ENCODE measurements around the gene AJAP1.

AJAP1 gene

GRCh38 chr1:4770713-4771112 is 116.3 kb downstream of the AJAP1 start:
- no peak for DNase-seq (ENCODE audit: low read depth, low spot score)

GRCh38 chr1:4771267-4771666 is 116.9 kb downstream of the AJAP1 start:
- DNase-seq (ENCODE audit: low read depth, low spot score), result no peak

- no peak for DNase-seq (ENCODE audit: low read depth, low spot score)
Measured at GRCh38 chr1:4771721-4772120, 117.3 kb downstream of the AJAP1 start.

DNA sequence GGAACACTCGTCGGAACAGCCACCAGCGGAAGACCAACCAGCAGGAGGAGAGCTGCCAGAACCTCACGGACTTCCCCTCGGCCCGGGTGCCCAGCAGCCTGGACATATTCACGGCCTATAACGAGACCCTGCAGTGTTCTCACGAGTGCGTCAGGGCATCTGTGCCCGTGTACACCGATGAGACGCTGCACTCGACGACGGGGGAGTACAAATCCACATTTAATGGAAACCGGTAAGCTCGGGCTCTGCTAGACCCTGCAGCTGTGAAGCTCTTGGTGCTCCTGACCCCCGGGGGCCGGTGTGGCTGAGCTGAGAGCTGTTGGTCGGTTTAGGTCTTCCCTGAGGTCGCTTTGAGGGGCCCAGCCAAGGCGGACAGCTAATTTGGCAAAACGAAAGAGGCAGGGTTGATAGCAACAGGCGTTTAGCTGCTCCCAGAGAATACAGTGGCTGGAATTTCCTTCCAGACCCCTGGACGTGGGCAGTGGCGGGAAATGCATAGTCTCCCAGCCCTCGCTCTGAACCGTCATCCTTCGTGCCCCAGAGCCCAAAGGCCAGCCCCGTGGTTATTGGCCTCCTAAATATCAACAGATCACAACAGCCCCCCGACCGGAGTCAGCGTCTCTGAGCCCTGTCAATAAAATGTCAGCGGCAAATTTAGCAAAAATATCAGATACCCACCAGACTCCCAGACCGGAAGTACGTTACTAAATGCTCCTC is 118.0 kb downstream of the AJAP1 start:
- no peak for DNase-seq (ENCODE audit: low read depth, low spot score)

- no peak for DNase-seq (ENCODE audit: low read depth, low spot score)
Measured at GRCh38 chr1:4773226-4773625, 118.8 kb downstream of the AJAP1 start.

DNA sequence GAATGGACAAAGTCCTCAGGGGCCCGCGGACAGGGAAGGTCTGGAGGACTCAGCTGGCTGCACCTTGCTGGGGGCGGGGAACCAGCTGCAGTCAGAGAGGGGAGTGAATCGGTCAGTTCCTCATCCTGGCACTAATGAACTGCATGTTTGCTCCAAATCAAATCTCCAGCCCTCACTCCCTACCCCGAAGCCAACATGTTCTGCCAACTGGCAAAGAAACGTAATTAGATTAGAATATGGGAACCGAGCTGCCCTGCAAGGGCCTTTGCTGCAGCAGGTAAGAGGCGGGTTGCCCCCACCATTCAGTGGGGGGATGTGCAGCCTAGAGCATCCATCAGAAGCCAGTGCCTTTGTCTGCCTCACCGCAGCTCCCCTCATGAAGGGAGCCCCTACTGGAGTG is 121.1 kb downstream of the AJAP1 start:
- no peak for DNase-seq (ENCODE audit: low read depth, low spot score)

GRCh38 chr1:4778056-4778455 is 123.6 kb downstream of the AJAP1 start:
- DNase-seq (ENCODE audit: low read depth, low spot score), result peak; percentile 9

GRCh38 chr1:4781646-4782045 is 127.2 kb downstream of the AJAP1 start:
- no peak for DNase-seq (ENCODE audit: low read depth, low spot score)

DNA sequence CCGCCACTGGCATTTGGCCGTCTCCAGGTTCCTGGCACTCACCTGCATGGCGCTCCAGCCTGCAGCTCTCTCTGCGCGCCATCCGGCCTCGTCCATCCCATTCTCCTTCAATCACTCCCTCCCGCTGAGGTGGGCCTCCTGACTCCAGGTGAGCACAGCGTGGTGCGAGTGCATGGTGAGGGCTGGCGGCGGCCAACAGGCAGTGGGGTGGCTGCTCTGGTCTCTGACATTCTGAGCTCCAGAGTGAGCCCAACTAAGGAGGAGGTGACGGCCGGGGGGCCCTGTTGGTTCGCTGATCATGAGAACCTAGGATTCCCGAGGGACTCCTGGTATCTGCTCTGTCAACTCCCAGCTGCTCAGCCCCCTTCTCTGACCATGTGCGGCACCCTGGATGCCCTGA is 130.4 kb downstream of the AJAP1 start:
- no peak for DNase-seq (ENCODE audit: low read depth, low spot score)

GRCh38 chr1:4786055-4786454 is 131.6 kb downstream of the AJAP1 start:
- DNase-seq (ENCODE audit: low read depth, low spot score), result no peak

GRCh38 chr1:4787551-4787950 is 133.1 kb downstream of the AJAP1 start:
- DNase-seq (ENCODE audit: low read depth, low spot score), result no peak

GRCh38 chr1:4792565-4792964 is 138.2 kb downstream of the AJAP1 start:
- DNase-seq (ENCODE audit: low read depth, low spot score), result no peak

DNA sequence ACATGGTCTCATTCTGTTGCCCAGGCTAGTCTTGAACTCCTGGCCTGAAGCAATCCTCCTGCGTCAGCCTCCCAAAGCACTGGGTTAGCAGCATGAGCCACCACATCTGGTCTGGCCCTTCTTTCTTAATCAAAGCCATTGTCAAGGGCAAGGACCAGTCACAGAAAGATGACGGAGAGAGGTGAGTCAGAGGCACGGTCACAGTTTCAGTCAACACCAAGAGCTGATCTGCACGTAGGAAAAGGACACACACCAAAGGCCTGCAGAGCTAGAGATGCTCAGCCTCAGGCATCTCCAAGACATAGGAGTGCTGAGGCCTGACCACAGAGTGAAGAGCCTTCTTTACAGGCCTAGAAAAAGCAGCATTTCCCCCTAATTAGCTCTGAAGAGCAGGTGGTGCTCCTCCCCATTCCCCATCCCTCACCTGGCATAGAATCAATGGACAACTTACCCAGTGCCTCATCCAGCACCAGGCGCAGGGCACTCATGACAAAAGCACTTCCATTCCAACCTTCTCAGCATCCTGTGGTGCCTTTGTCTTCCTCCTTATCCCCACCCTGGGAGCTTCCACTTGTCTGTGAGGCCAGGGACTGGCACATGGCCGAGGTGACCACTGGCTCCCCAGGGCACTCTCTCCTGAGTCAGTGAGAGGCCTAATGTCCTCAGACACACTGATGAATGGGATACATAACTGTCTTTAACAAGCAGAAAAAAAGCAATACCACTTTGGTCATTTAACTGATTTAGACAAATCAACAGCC is 139.8 kb downstream of the AJAP1 start:
- no peak for DNase-seq (ENCODE audit: low read depth, low spot score)

DNA sequence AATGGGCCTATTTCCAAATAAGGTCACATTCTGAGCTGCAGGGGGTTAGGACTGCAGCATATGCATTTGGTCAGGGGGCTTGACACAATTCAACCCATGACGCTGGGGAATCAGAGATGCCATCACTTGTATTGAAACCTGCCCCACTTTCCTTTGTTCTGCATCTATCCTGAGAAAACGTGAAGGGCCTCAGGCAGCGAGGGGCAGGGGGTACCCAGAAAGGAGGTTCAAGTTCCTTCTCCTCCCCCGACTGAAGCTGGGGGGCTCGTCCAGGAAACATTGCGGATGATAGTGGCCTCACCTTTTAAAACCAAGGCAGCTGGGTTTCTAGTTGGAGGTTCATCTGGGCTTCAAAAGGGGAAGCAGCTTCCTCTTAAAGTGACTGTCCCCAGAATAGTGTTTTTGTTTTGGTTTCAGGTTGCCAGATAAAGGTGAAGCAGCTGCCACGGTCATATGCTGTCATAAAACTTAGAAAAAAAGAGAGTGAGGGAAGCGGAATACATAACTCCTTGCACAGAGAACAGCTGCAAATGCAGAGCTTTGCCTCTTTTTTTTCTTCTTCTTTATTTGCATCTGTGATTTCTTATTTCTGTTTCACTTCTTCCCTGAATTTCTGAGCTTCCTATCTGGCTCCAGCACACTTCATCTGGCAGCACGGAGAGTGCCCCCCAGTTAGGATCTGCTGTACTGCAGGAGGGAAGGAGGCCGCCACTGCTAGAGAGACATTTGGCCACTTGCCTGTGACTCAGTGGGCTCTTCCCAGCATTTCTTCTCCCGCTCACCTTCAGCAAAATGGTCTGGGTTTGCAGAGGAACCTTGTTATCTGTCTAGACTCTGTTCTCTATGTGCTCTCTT is 142.0 kb downstream of the AJAP1 start:
- no peak for DNase-seq (ENCODE audit: low read depth, low spot score)

DNA sequence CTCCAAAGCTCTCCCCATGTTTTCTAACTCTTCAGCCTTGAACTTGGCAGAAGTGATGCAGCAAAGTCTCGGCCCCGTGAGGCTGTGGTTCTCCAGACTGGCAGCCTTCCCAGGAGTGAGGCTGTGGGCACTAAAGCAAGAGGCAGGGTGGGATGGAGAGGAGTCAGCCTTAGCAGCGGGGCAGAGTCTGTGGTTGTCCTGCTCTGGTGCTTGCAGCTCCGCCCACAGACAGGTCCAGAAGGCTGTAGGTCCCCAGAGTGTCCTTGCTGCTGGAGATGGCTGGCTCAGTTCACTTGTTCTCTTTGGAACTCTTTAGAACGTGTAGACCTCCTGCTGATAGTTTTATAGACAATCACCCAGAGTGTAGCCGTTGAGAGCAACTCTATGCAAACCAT is 142.6 kb downstream of the AJAP1 start:
- no peak for DNase-seq (ENCODE audit: low read depth, low spot score)

- no peak for DNase-seq (ENCODE audit: low read depth, low spot score)
Measured at GRCh38 chr1:4797429-4797828, 143.0 kb downstream of the AJAP1 start.

DNA sequence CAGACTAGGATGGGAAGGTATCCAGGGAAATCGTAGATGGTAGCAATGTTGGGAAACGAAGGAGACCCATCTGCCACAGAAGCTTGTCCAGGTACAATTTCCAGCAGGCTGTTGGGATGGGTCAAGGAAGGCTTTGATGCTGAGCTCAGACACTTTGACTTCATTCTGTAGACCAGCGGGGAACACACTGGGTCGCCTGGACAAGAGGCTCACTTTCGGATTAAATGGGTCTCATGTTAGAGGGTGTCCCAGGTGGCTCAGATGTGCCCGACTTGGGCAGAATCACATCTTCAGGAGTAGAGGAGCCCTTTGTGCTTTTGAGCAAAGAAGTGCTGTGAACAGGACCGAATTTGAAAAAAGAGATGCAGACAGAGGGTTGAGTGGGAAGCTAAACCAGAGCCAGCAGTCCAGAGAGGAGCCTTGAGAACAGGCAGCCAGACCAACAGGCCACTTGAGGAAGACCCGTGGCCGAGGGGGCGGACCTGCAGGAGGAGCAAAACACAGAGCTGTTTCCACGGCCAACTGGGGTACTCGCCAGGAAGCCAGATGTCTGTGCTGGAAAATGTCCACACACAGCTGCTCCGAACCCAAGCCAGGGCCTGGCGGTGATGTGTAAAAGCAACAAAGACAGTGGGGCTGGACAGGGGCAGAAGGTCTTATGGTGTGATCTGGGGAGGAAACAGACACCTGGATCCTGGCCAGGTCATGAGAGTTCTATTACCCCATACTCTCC is 146.9 kb downstream of the AJAP1 start:
- no peak for DNase-seq (ENCODE audit: low read depth, low spot score)

- DNase-seq (ENCODE audit: low read depth, low spot score), result no peak
Measured at GRCh38 chr1:4802024-4802423, 147.6 kb downstream of the AJAP1 start.

GRCh38 chr1:4803335-4803734 is 148.9 kb downstream of the AJAP1 start:
- no peak for DNase-seq (ENCODE audit: low read depth, low spot score)

DNA sequence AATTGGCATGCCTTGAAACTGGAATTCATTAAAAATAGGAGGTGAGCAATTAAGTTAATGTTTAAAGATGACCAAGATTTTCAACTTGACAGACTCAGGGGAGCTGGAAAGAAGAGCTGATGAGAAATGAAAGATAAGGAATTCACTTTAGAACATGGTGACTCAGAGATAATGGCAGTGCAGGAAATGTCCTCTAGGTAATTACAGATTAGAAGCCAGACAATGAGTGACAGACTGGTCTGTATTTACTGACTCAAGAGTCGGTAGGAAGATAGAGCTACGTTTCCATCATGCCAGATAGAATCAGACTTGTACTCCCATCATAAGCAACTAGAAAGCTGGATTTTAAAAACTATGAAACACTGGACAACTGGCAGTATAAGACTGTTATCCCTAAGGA is 151.6 kb downstream of the AJAP1 start:
- no peak for DNase-seq (ENCODE audit: low read depth, low spot score)

GRCh38 chr1:4820543-4820942 is 166.1 kb downstream of the AJAP1 start:
- no peak for DNase-seq (ENCODE audit: low read depth, low spot score)
